GM12878 (cell line): Measurements from ENCODE around the gene PRKG1.

Source experiments
- BCL11A ChIP-seq: IDR thresholded peaks from 2 replicates; pipeline ENCODE4 v1.6.1; 2011; ENCODE audit warnings: low read depth, low read length
- ETV6 ChIP-seq, 2 experiments: fragments of 450-650 bp in 1 of 2; IDR thresholded peaks in 1 of 2; conservative IDR thresholded peaks in 1 of 2; 2 replicates each; pipeline ENCODE4 v1.6.1; 2014; ENCODE audit warnings: antibody characterized with exemption in 1 of 2, borderline replicate concordance in 1 of 2, low read depth in 1 of 2, mild to moderate bottlenecking in 1 of 2, moderate library complexity in 1 of 2
- FOXM1 ChIP-seq: IDR thresholded peaks from 2 replicates; pipeline ENCODE4 v1.6.1; 2012; ENCODE audit warnings: low read depth, mild to moderate bottlenecking, inconsistent platforms, low read length, moderate library complexity
- KDM1A ChIP-seq: fragments of 200-600 bp; sonication (generic); IDR thresholded peaks from 2 replicates; pipeline ENCODE4 v1.6.1; 2016; ENCODE audit warnings: borderline replicate concordance
- POLR2A ChIP-seq: IDR thresholded peaks from 2 replicates; pipeline ENCODE4 v1.6.1; 2011; ENCODE audit warnings: low read depth, mild to moderate bottlenecking, low read length
- SP1 ChIP-seq: IDR thresholded peaks from one replicate; pipeline ENCODE4 v1.6.1; 2011; ENCODE audit warnings: low read depth, low read length
- ZNF24 ChIP-seq: fragments of 450-650 bp; IDR thresholded peaks from 2 replicates; pipeline ENCODE4 v1.6.1; 2017; ENCODE audit warnings: antibody characterized with exemption, mild to moderate bottlenecking
- TF ChIP-seq, protein P1 (sequence below): IDR thresholded peaks from 2 replicates; pipeline ENCODE4 v1.6.1; 2011; ENCODE audit warnings: low read depth, mild to moderate bottlenecking, low read length, moderate library complexity, borderline replicate concordance; ENCODE audit errors: extremely low read depth
- TF ChIP-seq, protein P2 (sequence below), 3 experiments: IDR thresholded peaks in 2 of 3; conservative IDR thresholded peaks in 1 of 3; 2 replicates each; pipeline ENCODE4 v1.5.1; 2011; ENCODE audit warnings: low read depth in 3 of 3, low read length in 3 of 3, mild to moderate bottlenecking in 3 of 3, control low read depth in 2 of 3, moderate library complexity in 2 of 3, inconsistent platforms in 1 of 3, mixed read lengths in 1 of 3; ENCODE audit not compliant: control insufficient read depth in 2 of 3, insufficient read depth in 1 of 3; ENCODE audit errors: extremely low read depth in 1 of 3
- TF ChIP-seq, protein P3 (sequence below): fragments of 450-650 bp; IDR thresholded peaks from 2 replicates; pipeline ENCODE4 v1.6.1; 2017; ENCODE audit warnings: mild to moderate bottlenecking

DNA sequence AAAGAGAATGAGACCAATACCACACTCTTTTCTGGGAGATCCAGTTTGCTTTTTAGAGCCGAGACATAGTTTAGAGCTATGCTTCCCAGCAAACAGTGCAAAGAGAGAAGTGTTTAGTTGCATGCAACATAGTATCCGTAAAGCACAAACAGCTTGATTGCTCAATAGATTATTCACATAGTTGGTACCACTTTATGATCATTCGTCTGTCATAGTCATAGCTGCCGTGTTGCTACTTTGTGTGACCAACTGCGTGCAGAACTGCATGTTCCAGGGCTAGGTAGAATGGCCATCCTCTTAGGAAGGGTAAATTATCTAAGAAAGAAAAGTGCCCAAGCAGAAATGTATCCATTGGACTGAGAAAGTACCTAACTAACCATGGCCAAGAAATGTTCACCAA, 1036.3 kb downstream of the PRKG1 start:
- TF ChIP-seq, protein P1, sequence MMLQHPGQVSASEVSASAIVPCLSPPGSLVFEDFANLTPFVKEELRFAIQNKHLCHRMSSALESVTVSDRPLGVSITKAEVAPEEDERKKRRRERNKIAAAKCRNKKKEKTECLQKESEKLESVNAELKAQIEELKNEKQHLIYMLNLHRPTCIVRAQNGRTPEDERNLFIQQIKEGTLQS, result no peak
- TF ChIP-seq, protein P2, sequence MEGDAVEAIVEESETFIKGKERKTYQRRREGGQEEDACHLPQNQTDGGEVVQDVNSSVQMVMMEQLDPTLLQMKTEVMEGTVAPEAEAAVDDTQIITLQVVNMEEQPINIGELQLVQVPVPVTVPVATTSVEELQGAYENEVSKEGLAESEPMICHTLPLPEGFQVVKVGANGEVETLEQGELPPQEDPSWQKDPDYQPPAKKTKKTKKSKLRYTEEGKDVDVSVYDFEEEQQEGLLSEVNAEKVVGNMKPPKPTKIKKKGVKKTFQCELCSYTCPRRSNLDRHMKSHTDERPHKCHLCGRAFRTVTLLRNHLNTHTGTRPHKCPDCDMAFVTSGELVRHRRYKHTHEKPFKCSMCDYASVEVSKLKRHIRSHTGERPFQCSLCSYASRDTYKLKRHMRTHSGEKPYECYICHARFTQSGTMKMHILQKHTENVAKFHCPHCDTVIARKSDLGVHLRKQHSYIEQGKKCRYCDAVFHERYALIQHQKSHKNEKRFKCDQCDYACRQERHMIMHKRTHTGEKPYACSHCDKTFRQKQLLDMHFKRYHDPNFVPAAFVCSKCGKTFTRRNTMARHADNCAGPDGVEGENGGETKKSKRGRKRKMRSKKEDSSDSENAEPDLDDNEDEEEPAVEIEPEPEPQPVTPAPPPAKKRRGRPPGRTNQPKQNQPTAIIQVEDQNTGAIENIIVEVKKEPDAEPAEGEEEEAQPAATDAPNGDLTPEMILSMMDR (IDR thresholded peaks at IDR 0.05 in 2 of 3, conservative IDR thresholded peaks at IDR 0.05 in 1 of 3; ENCODE audit: control insufficient read depth in 2 of 3, extremely low read depth in 1 of 3, insufficient read depth in 1 of 3, low read depth in 3 of 3, low read length in 3 of 3), result no peak
- no peak for TF ChIP-seq POLR2A
- no peak for TF ChIP-seq ETV6 (conservative IDR thresholded peaks at IDR 0.05 in 1 of 2, IDR thresholded peaks at IDR 0.05 in 1 of 2; ENCODE audit: borderline replicate concordance in 1 of 2, low read depth in 1 of 2)
- no peak for TF ChIP-seq KDM1A
- TF ChIP-seq, protein P3, sequence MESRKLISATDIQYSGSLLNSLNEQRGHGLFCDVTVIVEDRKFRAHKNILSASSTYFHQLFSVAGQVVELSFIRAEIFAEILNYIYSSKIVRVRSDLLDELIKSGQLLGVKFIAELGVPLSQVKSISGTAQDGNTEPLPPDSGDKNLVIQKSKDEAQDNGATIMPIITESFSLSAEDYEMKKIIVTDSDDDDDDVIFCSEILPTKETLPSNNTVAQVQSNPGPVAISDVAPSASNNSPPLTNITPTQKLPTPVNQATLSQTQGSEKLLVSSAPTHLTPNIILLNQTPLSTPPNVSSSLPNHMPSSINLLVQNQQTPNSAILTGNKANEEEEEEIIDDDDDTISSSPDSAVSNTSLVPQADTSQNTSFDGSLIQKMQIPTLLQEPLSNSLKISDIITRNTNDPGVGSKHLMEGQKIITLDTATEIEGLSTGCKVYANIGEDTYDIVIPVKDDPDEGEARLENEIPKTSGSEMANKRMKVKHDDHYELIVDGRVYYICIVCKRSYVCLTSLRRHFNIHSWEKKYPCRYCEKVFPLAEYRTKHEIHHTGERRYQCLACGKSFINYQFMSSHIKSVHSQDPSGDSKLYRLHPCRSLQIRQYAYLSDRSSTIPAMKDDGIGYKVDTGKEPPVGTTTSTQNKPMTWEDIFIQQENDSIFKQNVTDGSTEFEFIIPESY, result no peak
- no peak for TF ChIP-seq SP1
- TF ChIP-seq BCL11A, result no peak
- no peak for TF ChIP-seq FOXM1
- no peak for TF ChIP-seq ZNF24
